Activated CD4-positive, alpha-beta T cell treated with anti-CD3 and anti-CD28 coated beads for 1 hour (primary cell): Measurements from ENCODE around the gene RRP36.

Source experiments
- DNase-seq: peaks from one replicate; pipeline ENCODE4 v3.0.0-alpha.2; 2020

RRP36 gene

GRCh38 chr6:43074847-43075669 is 53.6 kb downstream of the RRP36 start:
- no peak for DNase-seq

DNA sequence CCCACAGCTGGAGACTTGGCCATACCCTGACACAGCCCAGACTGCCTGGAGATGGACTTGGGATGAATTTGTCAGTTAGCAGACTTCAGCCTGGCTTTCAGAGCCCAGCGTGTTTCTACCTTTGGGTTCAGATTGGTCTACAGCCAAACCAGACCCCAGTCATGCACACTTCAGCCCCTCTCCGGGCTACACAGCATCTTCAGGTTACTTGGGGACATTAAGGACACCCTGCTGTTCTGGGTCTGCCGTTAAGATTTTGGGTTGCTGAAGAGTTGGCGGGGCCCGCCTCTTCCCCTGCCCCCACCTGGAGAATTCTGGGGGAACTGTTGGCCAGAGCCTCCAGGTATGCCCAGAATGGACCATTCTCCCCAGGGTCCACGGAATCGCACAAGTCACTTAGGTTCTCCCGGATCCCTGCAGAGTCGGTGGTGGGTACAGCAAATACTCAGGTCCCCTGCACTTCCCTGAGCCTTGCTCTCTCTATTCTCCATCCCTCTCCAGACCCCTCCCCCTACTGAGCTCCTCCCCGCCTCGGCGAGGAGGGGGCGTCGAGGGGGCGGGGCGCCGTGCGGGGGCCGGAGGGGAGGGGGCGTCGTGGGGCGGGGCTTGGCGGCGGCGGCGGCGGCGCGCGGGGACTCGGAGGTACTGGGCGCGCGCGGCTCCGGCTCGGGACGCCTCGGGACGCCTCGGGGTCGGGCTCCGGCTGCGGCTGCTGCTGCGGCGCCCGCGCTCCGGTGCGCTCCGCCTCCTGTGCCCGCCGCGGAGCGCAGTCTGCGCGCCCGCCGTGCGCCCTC is 54.4 kb downstream of the RRP36 start, which contains the start of gene PTK7:
Gene PTK7, plus strand, starts transcription at position 645 of the 794 bp plus-strand sequence. CDS start 175 bp downstream, outside the sequence.
- DNase-seq = no peak

GRCh38 chr6:43076464-43077332 is 55.3 kb downstream of the RRP36 start:
- DNase-seq = no peak

DNA sequence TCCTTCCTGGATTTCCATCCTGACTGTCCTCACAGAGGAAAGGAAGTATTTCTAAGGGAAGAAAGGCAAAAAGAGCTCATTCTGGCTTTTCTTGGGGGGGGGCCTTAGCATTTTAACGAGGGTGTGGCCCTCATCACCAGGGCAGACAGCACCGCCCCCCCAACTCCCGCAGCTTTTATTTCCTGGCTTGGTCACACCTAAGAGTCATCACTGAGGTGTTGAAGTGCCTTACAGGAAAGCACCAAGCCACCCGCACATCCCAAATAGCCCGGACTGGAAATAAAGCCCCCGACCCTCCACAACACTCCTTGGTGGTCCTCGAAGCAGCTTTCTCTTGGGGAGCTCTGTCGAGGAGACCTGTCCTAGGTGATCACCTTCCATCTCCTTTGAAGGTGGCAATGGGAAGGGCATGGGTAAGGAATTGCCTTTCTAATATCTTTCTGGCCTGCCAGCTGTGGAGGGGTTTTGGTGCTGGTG is 55.9 kb downstream of the RRP36 start:
- DNase-seq = no peak

DNA sequence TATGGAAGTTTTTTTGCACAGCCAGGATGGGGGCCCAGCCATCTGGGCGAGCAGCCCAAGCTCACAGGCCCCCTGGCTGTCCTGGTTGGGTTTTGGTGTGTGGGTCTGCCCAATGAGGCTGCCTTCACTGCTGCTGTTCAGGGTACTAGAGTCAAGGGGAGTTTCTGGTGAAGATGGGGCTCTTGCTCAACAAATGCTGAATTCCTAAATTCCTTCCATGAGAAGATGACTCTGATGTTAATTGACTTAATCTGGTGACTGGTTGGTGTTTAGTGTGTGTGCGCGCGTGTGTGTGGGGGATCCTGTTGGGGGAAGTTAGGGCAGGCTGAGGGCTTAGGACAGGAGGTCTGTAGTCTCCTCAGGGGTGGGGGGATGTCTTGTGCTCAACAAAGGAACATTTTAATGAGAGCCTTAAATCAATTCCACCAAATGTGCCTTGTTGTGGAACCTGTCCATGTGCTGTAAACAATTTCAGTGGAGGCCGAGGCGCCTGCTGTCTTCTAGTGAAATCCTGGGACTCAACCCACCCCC is 56.6 kb downstream of the RRP36 start:
- no peak for DNase-seq

- DNase-seq = no peak
These were observed 57.3 kb downstream of the RRP36 start for GRCh38 chr6:43078691-43079090.
